Nephron (organoid): ENCODE measurements around the gene PHAF1.

Experiments
- H3K27ac Mint-ChIP-seq, 3 experiments: 2 replicates each; pipeline ENCODE4 v1.8.0; 2020; ENCODE audit warnings: mixed read lengths in 3 of 3, mild to moderate bottlenecking in 2 of 3, moderate library complexity in 1 of 3
- H3K27me3 Mint-ChIP-seq: 2 replicates; pipeline ENCODE4 v1.8.0; 2021; ENCODE audit warnings: low read depth, mild to moderate bottlenecking, moderate library complexity, mixed read lengths
- H3K36me3 Mint-ChIP-seq: 2 replicates; pipeline ENCODE4 v1.8.0; 2020; ENCODE audit warnings: low read depth, mixed read lengths
- H3K4me1 Mint-ChIP-seq: 2 replicates; pipeline ENCODE4 v1.8.0; 2020; ENCODE audit warnings: mixed read lengths
- H3K4me3 Mint-ChIP-seq, 3 experiments: 2 replicates each; pipeline ENCODE4 v1.8.0; 2020; ENCODE audit warnings: mild to moderate bottlenecking in 3 of 3, mixed read lengths in 3 of 3, moderate library complexity in 2 of 3
- H3K9me3 Mint-ChIP-seq: 2 replicates; pipeline ENCODE4 v1.8.0; 2020; ENCODE audit warnings: mixed read lengths
- CTCF ChIP-seq, 3 experiments: fragments of 200-600 bp; sonication (generic); IDR thresholded peaks; one replicate each; pipeline ENCODE4 v1.5.0; 2021; ENCODE audit warnings: antibody characterized with exemption in 3 of 3; ENCODE audit not compliant: unreplicated experiment in 3 of 3

PHAF1 gene

GRCh38 chr16:67109407-67110135 is at the start of gene PHAF1:
PHAF1 (plus strand) TSS chr16:67109941; CDS start chr16:67110176, 235 bp downstream.
- peaks cover 11% of the 10 kb centered on the region for H3K36me3 Mint-ChIP-seq
- H3K27me3 Mint-ChIP-seq: peaks cover 3% of the 10 kb centered on the region
- H3K27ac Mint-ChIP-seq: peak within 1 kb of the TSS; percentile 98 to 99 (median 98)
- H3K9me3 Mint-ChIP-seq: no peaks in the 10 kb centered on the region
- peaks cover 35% of the 10 kb centered on the region for H3K4me1 Mint-ChIP-seq
- H3K4me3 Mint-ChIP-seq: peak within 1 kb of the TSS; percentile 99 to 100 (median 100)
- TF ChIP-seq CTCF (IDR thresholded peaks at IDR 0.05; ENCODE audit: unreplicated experiment in 3 of 3): no peak

- Mint-ChIP-seq H3K4me1 (no peaks in the 10 kb centered on the region), H3K36me3 (peaks cover 39% of the 10 kb centered on the region), H3K4me3 (no peak overlapping the region), H3K9me3 (no peaks in the 10 kb centered on the region), H3K27ac (peak overlapping the region in 1 of 3 experiments; percentile 4), H3K27me3 (no peaks in the 10 kb centered on the region)
- no peak for TF ChIP-seq CTCF (IDR thresholded peaks at IDR 0.05; ENCODE audit: unreplicated experiment in 3 of 3)
These were observed 46.7 kb upstream of the PHAF1 start for GRCh38 chr16:67063008-67063407.

GRCh38 chr16:67068212-67068753 is 41.5 kb upstream of the PHAF1 start:
- H3K4me3 Mint-ChIP-seq: no peak overlapping the region
- no peaks in the 10 kb centered on the region for H3K9me3 Mint-ChIP-seq
- H3K36me3 Mint-ChIP-seq: peaks cover 42% of the 10 kb centered on the region
- H3K27ac Mint-ChIP-seq: no peak overlapping the region
- no peaks in the 10 kb centered on the region for H3K27me3 Mint-ChIP-seq
- TF ChIP-seq CTCF (IDR thresholded peaks at IDR 0.05; ENCODE audit: unreplicated experiment in 3 of 3): no peak
- no peaks in the 10 kb centered on the region for H3K4me1 Mint-ChIP-seq

- Mint-ChIP-seq H3K36me3 (peaks cover 50% of the 10 kb centered on the region), H3K4me1 (no peaks in the 10 kb centered on the region), H3K27ac (peak overlapping the region in 1 of 3 experiments; percentile 52), H3K27me3 (no peaks in the 10 kb centered on the region), H3K4me3 (no peak overlapping the region), H3K9me3 (no peaks in the 10 kb centered on the region)
- no peak for TF ChIP-seq CTCF (IDR thresholded peaks at IDR 0.05; ENCODE audit: unreplicated experiment in 3 of 3)
These were observed 38.2 kb upstream of the PHAF1 start for GRCh38 chr16:67071476-67072048.

- H3K4me3 Mint-ChIP-seq: no peak overlapping the region
- H3K36me3 Mint-ChIP-seq: peaks cover 35% of the 10 kb centered on the region
- no peak overlapping the region for H3K27ac Mint-ChIP-seq
- no peaks in the 10 kb centered on the region for H3K27me3 Mint-ChIP-seq
- TF ChIP-seq CTCF (IDR thresholded peaks at IDR 0.05; ENCODE audit: unreplicated experiment in 3 of 3): no peak
- H3K4me1 Mint-ChIP-seq: no peaks in the 10 kb centered on the region
- no peaks in the 10 kb centered on the region for H3K9me3 Mint-ChIP-seq
These were observed 34.4 kb upstream of the PHAF1 start for GRCh38 chr16:67075331-67075730.
